Mesenchymal stem cell (in vitro differentiated cells and primary cell): ENCODE results near the gene INPP5D.

Experiments used
- DNase-seq: peaks from one replicate; pipeline ENCODE4 v3.0.0-alpha.2; 2013
- H2AFZ ChIP-seq: one replicate; pipeline ENCODE4 v1.6.1; 2013; ENCODE audit warnings: low read depth, mild to moderate bottlenecking, control low read depth, inconsistent platforms, low read length, moderate library complexity
- H2AK5ac ChIP-seq: 2 replicates; pipeline ENCODE4 v1.6.1; 2013; ENCODE audit warnings: low read length, moderate library complexity, mild to moderate bottlenecking, inconsistent platforms; ENCODE audit not compliant: severe bottlenecking
- H2BK120ac ChIP-seq: one replicate; pipeline ENCODE4 v1.6.1; 2013; ENCODE audit warnings: low read depth, mild to moderate bottlenecking, inconsistent platforms, low read length, moderate library complexity
- H2BK12ac ChIP-seq, 2 experiments: one replicate each; pipeline ENCODE4 v1.6.1; 2013; ENCODE audit warnings: inconsistent platforms in 2 of 2, low read length in 2 of 2, mild to moderate bottlenecking in 2 of 2, moderate library complexity in 2 of 2, control low read depth in 1 of 2
- H2BK15ac ChIP-seq: one replicate; pipeline ENCODE4 v1.6.1; 2013; ENCODE audit warnings: mild to moderate bottlenecking, low read depth, inconsistent platforms; ENCODE audit not compliant: poor library complexity, severe bottlenecking
- H2BK5ac ChIP-seq: 2 replicates; pipeline ENCODE4 v1.6.1; 2013; ENCODE audit warnings: low read depth, mild to moderate bottlenecking, low read length, control low read depth, inconsistent platforms; ENCODE audit not compliant: poor library complexity, severe bottlenecking
- H3K14ac ChIP-seq, 2 experiments: one replicate each; pipeline ENCODE4 v1.6.1; 2013; ENCODE audit warnings: inconsistent platforms in 2 of 2, low read length in 2 of 2, control low read depth in 1 of 2, mild to moderate bottlenecking in 1 of 2, moderate library complexity in 1 of 2
- H3K18ac ChIP-seq, 2 experiments: one replicate each; pipeline ENCODE4 v1.6.1; 2013; ENCODE audit warnings: inconsistent platforms in 2 of 2, low read length in 2 of 2, control low read depth in 1 of 2, low read depth in 1 of 2, mild to moderate bottlenecking in 1 of 2
- H3K23ac ChIP-seq, 2 experiments: one replicate each; pipeline ENCODE4 v1.6.1; 2013; ENCODE audit warnings: inconsistent platforms in 2 of 2, low read length in 2 of 2, mild to moderate bottlenecking in 2 of 2, moderate library complexity in 2 of 2, control low read depth in 1 of 2
- H3K27ac ChIP-seq: 2 replicates; pipeline ENCODE4 v1.5.1; 2013; ENCODE audit warnings: mild to moderate bottlenecking, moderate library complexity, low read length, control low read depth, inconsistent platforms; ENCODE audit not compliant: poor library complexity, severe bottlenecking
- H3K27me3 ChIP-seq, 2 experiments: 2 replicates each; pipeline versions ENCODE4 v1.6.1 to v1.7.0; 2013; ENCODE audit warnings: low read length in 2 of 2, mild to moderate bottlenecking in 2 of 2, moderate library complexity in 2 of 2, control low read depth in 1 of 2, inconsistent platforms in 1 of 2; ENCODE audit not compliant: control insufficient read depth in 1 of 2, insufficient read depth in 1 of 2
- H3K36me3 ChIP-seq, 2 experiments: 2 replicates each; pipeline versions ENCODE4 v1.6.1 to v1.7.0; 2013; ENCODE audit warnings: low read length in 2 of 2, control low read depth in 1 of 2, inconsistent platforms in 1 of 2, low read depth in 1 of 2, mild to moderate bottlenecking in 1 of 2; ENCODE audit not compliant: insufficient read depth in 2 of 2, control insufficient read depth in 1 of 2
- H3K4ac ChIP-seq, 2 experiments: one replicate each; pipeline ENCODE4 v1.6.1; 2013; ENCODE audit warnings: inconsistent platforms in 2 of 2, low read length in 2 of 2, mild to moderate bottlenecking in 2 of 2, moderate library complexity in 2 of 2, control low read depth in 1 of 2, low read depth in 1 of 2
- H3K4me1 ChIP-seq: 2 replicates; pipeline ENCODE4 v1.6.1; 2013; ENCODE audit warnings: low read depth, low read length, control low read depth; ENCODE audit not compliant: control insufficient read depth, insufficient read depth
- H3K4me2 ChIP-seq: 2 replicates; pipeline ENCODE4 v1.6.1; 2013; ENCODE audit warnings: low read length, mild to moderate bottlenecking, inconsistent platforms; ENCODE audit not compliant: poor library complexity, severe bottlenecking
- H3K4me3 ChIP-seq, 2 experiments: 2 replicates each; pipeline versions ENCODE4 v1.5.1 to v1.7.0; 2013; ENCODE audit warnings: low read length in 2 of 2, mild to moderate bottlenecking in 2 of 2, control low read depth in 1 of 2, low read depth in 1 of 2; ENCODE audit not compliant: insufficient read depth in 1 of 2
- H3K79me1 ChIP-seq: replicated peaks from 2 replicates; pipeline ENCODE4 v1.6.1; 2013; ENCODE audit warnings: mild to moderate bottlenecking, control low read depth, low read length, inconsistent platforms; ENCODE audit not compliant: poor library complexity, severe bottlenecking
- H3K9ac ChIP-seq: 2 replicates; pipeline ENCODE4 v1.7.0; 2013; ENCODE audit warnings: mild to moderate bottlenecking, low read length, moderate library complexity
- H3K9me3 ChIP-seq: 2 replicates; pipeline ENCODE4 v1.7.0; 2013; ENCODE audit warnings: mild to moderate bottlenecking, low read length; ENCODE audit not compliant: control insufficient read depth
- H4K8ac ChIP-seq: one replicate; pipeline ENCODE4 v1.6.1; 2013; ENCODE audit warnings: inconsistent platforms, mild to moderate bottlenecking, low read length, moderate library complexity
- H4K91ac ChIP-seq: one replicate; pipeline ENCODE4 v1.6.1; 2013; ENCODE audit warnings: mild to moderate bottlenecking, low read length, inconsistent platforms
- WGBS: methylation state at CpG from one replicate; pipeline ENCODE4 v1.1.7; 2013; ENCODE audit warnings: mixed read lengths; 5-methylcytosine and 5-hydroxymethylcytosine counted together

INPP5D gene

GRCh38 chr2:233185330-233185729, 125.2 kb downstream of the INPP5D start:
- Histone ChIP-seq H2BK5ac (no peak overlapping the region), H3K9ac (no peak overlapping the region), H2BK12ac (no peak overlapping the region), H2AFZ (no peak overlapping the region), H3K14ac (no peak overlapping the region), H3K4me1 (peaks cover 2% of the 10 kb centered on the region), H3K4ac (no peak overlapping the region), H3K4me2 (no peak overlapping the region), H3K4me3 (no peak overlapping the region), H3K79me1 (no peaks in the 10 kb centered on the region), H4K8ac (no peak overlapping the region), H3K36me3 (no peaks in the 10 kb centered on the region), H2BK15ac (no peak overlapping the region), H3K27me3 (peaks cover 15 to 53% of the 10 kb centered on the region in 2 experiments), H4K91ac (no peak overlapping the region), H3K18ac (no peak overlapping the region), H3K9me3 (peaks cover 4% of the 10 kb centered on the region), H3K27ac (no peak overlapping the region), H2AK5ac (no peak overlapping the region), H3K23ac (no peak overlapping the region), H2BK120ac (no peak overlapping the region)
- 90% methylated on average over 4 of the region's 7 CpGs for WGBS
- no peak for DNase-seq

GRCh38 chr2:233185963-233186362, 125.8 kb downstream of the INPP5D start:
- Histone ChIP-seq H2AK5ac (no peak overlapping the region), H2BK12ac (no peak overlapping the region), H2BK120ac (no peak overlapping the region), H4K8ac (no peak overlapping the region), H3K27me3 (peaks cover 15 to 51% of the 10 kb centered on the region in 2 experiments), H3K79me1 (no peaks in the 10 kb centered on the region), H3K4me2 (no peak overlapping the region), H3K4ac (no peak overlapping the region), H2AFZ (no peak overlapping the region), H3K14ac (no peak overlapping the region), H2BK15ac (no peak overlapping the region), H3K9me3 (peaks cover 3% of the 10 kb centered on the region), H3K9ac (no peak overlapping the region), H2BK5ac (no peak overlapping the region), H3K4me3 (no peak overlapping the region), H3K23ac (no peak overlapping the region), H4K91ac (no peak overlapping the region), H3K4me1 (peaks cover 2% of the 10 kb centered on the region), H3K27ac (no peak overlapping the region), H3K18ac (no peak overlapping the region), H3K36me3 (no peaks in the 10 kb centered on the region)
- WGBS, result 90% methylated on average over 8 of the region's 8 CpGs
- no peak for DNase-seq

GRCh38 chr2:233186851-233187250, 126.7 kb downstream of the INPP5D start:
- H3K4ac ChIP-seq, result no peak overlapping the region
- H3K23ac ChIP-seq, result no peak overlapping the region
- H4K8ac ChIP-seq, result no peak overlapping the region
- 87% methylated on average over 5 of the region's 5 CpGs for WGBS
- no peak overlapping the region for H2BK120ac ChIP-seq
- H3K18ac ChIP-seq, result no peak overlapping the region
- H3K36me3 ChIP-seq, result no peaks in the 10 kb centered on the region
- H2BK5ac ChIP-seq, result no peak overlapping the region
- H3K9ac ChIP-seq, result no peak overlapping the region
- no peak overlapping the region for H2BK12ac ChIP-seq
- H3K27me3 ChIP-seq, result peaks cover 15 to 52% of the 10 kb centered on the region in 2 experiments
- DNase-seq, result no peak
- peaks cover 2% of the 10 kb centered on the region for H3K4me1 ChIP-seq
- H4K91ac ChIP-seq, result no peak overlapping the region
- H3K4me3 ChIP-seq, result no peak overlapping the region
- H3K9me3 ChIP-seq, result no peaks in the 10 kb centered on the region
- H3K14ac ChIP-seq, result no peak overlapping the region
- no peak overlapping the region for H2AK5ac ChIP-seq
- H2AFZ ChIP-seq, result no peak overlapping the region
- no peaks in the 10 kb centered on the region for H3K79me1 ChIP-seq
- no peak overlapping the region for H3K4me2 ChIP-seq
- H2BK15ac ChIP-seq, result no peak overlapping the region
- H3K27ac ChIP-seq, result no peak overlapping the region

GRCh38 chr2:233189025-233189424, 128.9 kb downstream of the INPP5D start:
- H3K4ac ChIP-seq, result no peak overlapping the region
- no peak overlapping the region for H2BK12ac ChIP-seq
- H3K27ac ChIP-seq, result no peak overlapping the region
- H3K4me1 ChIP-seq, result peaks cover 2% of the 10 kb centered on the region
- H3K18ac ChIP-seq, result no peak overlapping the region
- no peak for DNase-seq
- H3K23ac ChIP-seq, result no peak overlapping the region
- no peak overlapping the region for H2BK15ac ChIP-seq
- H3K9ac ChIP-seq, result no peak overlapping the region
- H3K27me3 ChIP-seq, result peaks cover 3 to 42% of the 10 kb centered on the region in 2 experiments
- no peaks in the 10 kb centered on the region for H3K36me3 ChIP-seq
- H3K9me3 ChIP-seq, result no peaks in the 10 kb centered on the region
- no peaks in the 10 kb centered on the region for H3K79me1 ChIP-seq
- H2AFZ ChIP-seq, result no peak overlapping the region
- no peak overlapping the region for H3K4me3 ChIP-seq
- 79% methylated on average over 8 of the region's 8 CpGs for WGBS
- H2BK120ac ChIP-seq, result no peak overlapping the region
- H4K91ac ChIP-seq, result no peak overlapping the region
- no peak overlapping the region for H3K14ac ChIP-seq
- no peak overlapping the region for H2AK5ac ChIP-seq
- H3K4me2 ChIP-seq, result no peak overlapping the region
- no peak overlapping the region for H4K8ac ChIP-seq
- H2BK5ac ChIP-seq, result no peak overlapping the region
